Heart left ventricle (tissue), 13 donors: ENCODE data around the gene CRACDL.

Experiments used
- POLR2A ChIP-seq, 2 donors: fragments of 450-650 bp; IDR thresholded peaks; one replicate each; pipeline ENCODE4 v1.6.1; 2017; ENCODE audit warnings: antibody characterized with exemption in 2 of 2, mild to moderate bottlenecking in 2 of 2, moderate library complexity in 2 of 2
- TF ChIP-seq, protein P1 (sequence below), 12 donors: fragments of 200-600 bp; sonication (generic) in 4 of 12; IDR thresholded peaks; one replicate each; pipeline versions ENCODE4 v1.5.0 to v1.8.0; 2018 to 2022; ENCODE audit warnings: antibody characterized with exemption in 12 of 12, mild to moderate bottlenecking in 5 of 12
- donor health status: ischemic (EF 13 %, LVEDD 7.1; RV severe dilation, severe dysfunction).
- donor health status: DM: no; HTN: yes; CAD: no.
- donor health status: DM: no; HTN: no; CAD: no.
- donor health status: ischemic (EF 25% LVEDD 6.9; RV normal size, moderate dysfunction).
- donor health status: ischemic (EF 25% LVEDD 5.7; RV mildly dilated, moderate dysfunction).
- donor health status: ischemic (EF 35%, LVEDD 5.7; RV mildly dilated, moderate dysfunction).
- donor health status: nonischemic (EF 11% LVEDD 7.7; RV severe dilation, severe dysfunction).
- donor health status: DM: yes; HTN: yes; CAD: no.
- donor health status: PGD.
- donor health status: ischemic (EF 29% LVEDD 5.4; RV normal size, mild dysfunction).
- donor health status: nonischemic (EF 23%, LVEDD 6.1; RV moderate dilation, normal function).

- TF ChIP-seq, protein P1, sequence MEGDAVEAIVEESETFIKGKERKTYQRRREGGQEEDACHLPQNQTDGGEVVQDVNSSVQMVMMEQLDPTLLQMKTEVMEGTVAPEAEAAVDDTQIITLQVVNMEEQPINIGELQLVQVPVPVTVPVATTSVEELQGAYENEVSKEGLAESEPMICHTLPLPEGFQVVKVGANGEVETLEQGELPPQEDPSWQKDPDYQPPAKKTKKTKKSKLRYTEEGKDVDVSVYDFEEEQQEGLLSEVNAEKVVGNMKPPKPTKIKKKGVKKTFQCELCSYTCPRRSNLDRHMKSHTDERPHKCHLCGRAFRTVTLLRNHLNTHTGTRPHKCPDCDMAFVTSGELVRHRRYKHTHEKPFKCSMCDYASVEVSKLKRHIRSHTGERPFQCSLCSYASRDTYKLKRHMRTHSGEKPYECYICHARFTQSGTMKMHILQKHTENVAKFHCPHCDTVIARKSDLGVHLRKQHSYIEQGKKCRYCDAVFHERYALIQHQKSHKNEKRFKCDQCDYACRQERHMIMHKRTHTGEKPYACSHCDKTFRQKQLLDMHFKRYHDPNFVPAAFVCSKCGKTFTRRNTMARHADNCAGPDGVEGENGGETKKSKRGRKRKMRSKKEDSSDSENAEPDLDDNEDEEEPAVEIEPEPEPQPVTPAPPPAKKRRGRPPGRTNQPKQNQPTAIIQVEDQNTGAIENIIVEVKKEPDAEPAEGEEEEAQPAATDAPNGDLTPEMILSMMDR (IDR thresholded peaks at IDR 0.05): peak in 3 of 12 donors; percentile 16 to 23 (median 17)
- no peak for TF ChIP-seq POLR2A (IDR thresholded peaks at IDR 0.05)
Measured at GRCh38 chr2:98757904-98758421, 178.1 kb downstream of the CRACDL start.
